ENCODE results near the gene CD80.
"Not testable (repeated sequence)": the region's sequence is repeated elsewhere in the genome, so short reads cannot be mapped to it uniquely, and the experiment has no call there.

CD80 gene

GRCh38 chr3:119555309-119555735 lies 4.1 kb downstream of the CD80 start:
- H3K4me3 ChIP-seq (ENCODE audit: low read length): no peak overlapping the region
- no peak for DNase-seq (ENCODE audit: low read depth)
- TF ChIP-seq, protein P1, sequence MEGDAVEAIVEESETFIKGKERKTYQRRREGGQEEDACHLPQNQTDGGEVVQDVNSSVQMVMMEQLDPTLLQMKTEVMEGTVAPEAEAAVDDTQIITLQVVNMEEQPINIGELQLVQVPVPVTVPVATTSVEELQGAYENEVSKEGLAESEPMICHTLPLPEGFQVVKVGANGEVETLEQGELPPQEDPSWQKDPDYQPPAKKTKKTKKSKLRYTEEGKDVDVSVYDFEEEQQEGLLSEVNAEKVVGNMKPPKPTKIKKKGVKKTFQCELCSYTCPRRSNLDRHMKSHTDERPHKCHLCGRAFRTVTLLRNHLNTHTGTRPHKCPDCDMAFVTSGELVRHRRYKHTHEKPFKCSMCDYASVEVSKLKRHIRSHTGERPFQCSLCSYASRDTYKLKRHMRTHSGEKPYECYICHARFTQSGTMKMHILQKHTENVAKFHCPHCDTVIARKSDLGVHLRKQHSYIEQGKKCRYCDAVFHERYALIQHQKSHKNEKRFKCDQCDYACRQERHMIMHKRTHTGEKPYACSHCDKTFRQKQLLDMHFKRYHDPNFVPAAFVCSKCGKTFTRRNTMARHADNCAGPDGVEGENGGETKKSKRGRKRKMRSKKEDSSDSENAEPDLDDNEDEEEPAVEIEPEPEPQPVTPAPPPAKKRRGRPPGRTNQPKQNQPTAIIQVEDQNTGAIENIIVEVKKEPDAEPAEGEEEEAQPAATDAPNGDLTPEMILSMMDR (conservative IDR thresholded peaks at IDR 0.05; ENCODE audit: low read depth, low read length): no peak

DNA sequence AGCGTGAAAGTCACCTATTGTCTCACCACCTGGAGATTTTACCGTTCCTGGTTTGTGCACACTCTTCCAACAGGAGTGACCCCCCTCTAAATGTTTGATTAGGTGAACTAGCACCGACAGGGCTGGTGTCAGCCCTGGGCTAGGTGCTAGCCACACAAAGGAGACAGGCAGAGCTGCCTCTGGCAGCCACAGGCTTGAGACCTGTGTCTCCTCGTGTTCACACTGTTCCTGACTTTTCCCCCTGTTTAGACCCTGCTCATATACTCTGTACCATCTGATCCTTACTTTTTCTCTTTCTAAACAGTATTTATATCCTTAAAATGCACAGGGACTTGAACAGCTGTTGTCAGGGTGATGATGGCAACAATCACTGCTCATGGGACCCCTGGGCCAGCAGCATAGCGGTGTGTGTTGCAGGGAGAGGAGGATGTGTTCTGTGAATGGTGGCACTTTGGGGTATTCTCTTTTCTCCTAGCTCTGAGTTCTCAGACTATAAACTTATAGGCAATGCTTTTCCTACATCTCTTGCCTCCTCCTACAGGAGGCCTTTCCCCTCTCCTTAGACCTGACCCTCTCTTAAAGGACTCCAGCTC lies 5.5 kb downstream of the CD80 start:
- TF ChIP-seq, protein P1 (conservative IDR thresholded peaks at IDR 0.05; ENCODE audit: low read depth, low read length): no peak
- DNase-seq (ENCODE audit: low read depth): no peak
- H3K4me3 ChIP-seq (ENCODE audit: low read length): no peak overlapping the region

DNA sequence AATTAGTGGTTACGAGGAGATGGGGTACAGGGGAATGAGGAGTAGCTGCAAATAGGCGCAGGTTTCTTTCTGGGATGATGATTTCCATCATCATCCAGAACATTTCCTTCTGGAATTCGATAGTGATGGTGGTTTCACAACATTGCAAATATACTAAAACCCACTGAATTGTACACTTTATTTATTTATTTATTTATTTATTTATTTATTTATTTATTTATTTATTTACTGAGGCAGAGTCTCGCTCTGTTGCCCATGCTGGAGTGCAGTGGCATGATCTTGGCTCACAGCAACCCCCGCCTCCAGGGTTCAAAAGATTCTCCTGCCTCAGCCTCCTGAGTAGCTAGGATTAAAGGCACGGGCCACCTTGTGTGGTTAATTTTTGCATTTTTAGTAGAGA lies 6.5 kb downstream of the CD80 start:
- H3K4me3 ChIP-seq (ENCODE audit: low read length): not testable (repeated sequence)

DNA sequence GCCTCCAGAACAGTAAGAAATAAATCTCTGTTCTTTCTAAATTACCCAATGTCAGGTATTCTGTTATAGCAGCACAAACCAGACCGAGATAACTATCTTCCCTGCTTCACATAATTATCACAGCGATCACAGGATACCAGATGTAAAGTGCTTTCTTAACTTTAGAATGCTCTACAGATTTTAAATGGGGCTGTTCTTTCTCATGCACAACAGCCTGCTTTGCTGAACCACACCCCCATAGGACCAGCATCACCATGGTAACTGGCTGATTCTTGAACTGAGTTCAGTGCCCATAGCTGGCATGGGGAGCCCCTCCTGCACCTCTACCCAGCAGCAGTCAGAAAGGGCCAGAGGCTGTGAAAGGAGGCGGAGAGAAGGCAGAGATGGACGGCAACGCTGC lies 7.8 kb downstream of the CD80 start:
- TF ChIP-seq, protein P1 (conservative IDR thresholded peaks at IDR 0.05; ENCODE audit: low read depth, low read length): no peak
- no peak for DNase-seq (ENCODE audit: low read depth)
- no peak overlapping the region for H3K4me3 ChIP-seq (ENCODE audit: low read length)

More for the DNA sequence above, 6.5 kb downstream of the CD80 start:
- not testable (repeated sequence) for DNase-seq (ENCODE audit: low read depth)

DNA sequence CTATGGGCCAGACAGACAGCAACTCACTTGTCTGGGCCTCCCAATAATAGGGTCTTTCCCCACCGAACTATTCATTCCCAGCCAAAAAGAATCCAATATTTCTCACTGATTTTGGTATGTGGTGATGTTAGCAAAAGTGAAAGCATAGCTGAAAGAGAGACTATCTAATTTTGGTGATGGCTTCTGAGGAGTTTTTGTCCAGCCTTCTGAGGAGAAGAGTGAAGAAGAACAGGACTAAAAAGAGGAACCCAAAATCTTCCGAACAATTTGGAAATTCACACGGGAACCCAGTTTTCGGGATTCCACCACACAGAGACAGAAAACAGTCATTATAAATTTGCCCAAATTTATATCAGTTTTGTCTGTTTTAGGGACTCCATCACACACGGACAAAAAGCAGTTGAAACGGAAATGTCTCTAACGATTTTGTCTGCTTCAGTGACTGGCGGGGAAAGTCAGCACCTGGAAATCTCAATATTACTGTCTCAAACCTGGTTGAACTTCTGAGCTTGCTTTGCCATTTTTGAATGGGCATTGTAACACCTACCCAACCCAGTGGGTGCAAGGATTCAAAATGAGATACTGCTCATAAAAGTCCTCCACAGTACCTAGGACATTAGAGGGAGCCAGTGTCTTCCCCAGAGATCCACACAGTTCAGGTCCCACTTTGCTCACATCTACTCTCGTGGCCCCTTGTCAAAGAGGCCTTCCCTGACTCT lies 9.1 kb downstream of the CD80 start:
- no peak for DNase-seq (ENCODE audit: low read depth)
- H3K4me3 ChIP-seq (ENCODE audit: low read length): no peak overlapping the region
- TF ChIP-seq, protein P1 (conservative IDR thresholded peaks at IDR 0.05; ENCODE audit: low read depth, low read length): no peak

DNA sequence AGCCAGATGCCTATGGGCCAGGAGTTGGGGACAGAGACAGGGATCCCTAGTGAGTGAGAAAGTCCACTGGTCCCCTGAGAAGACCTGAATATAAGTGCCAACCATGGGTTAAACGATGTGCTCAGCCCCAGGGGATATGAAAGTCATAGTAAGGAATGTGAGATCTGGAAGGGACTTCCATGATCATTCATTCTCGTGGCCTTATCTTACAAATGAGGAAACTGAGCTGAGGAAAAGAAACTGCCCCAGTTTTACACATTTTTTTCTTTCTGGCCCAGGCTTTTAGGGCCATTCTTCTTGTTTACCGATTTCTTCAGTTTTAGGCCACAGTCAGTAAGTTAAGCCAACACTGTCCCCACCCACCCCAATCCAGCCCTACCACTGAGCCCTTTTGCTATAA lies 11.1 kb downstream of the CD80 start:
- no peak overlapping the region for H3K4me3 ChIP-seq (ENCODE audit: low read length)
- TF ChIP-seq, protein P1 (conservative IDR thresholded peaks at IDR 0.05; ENCODE audit: low read depth, low read length): no peak
- no peak for DNase-seq (ENCODE audit: low read depth)

- DNase-seq (ENCODE audit: low read depth): no peak
- no peak overlapping the region for H3K4me3 ChIP-seq (ENCODE audit: low read length)
- TF ChIP-seq, protein P1 (conservative IDR thresholded peaks at IDR 0.05; ENCODE audit: low read depth, low read length): no peak
These were observed 12.2 kb downstream of the CD80 start for GRCh38 chr3:119547227-119547626.

Data from retinal pigment epithelial cell (primary cell).